Muscle of arm (tissue), 12 donors: ENCODE measurements around the gene SNAI1. TPM values are rescaled to one million over a fixed set of nuclear protein-coding genes. Genes with fewer than 3 reads are reported as not detected.

Experiments
- DNase-seq: peaks from one replicate; pipeline ENCODE4 v3.0.0-alpha.2; 2013
- polyA plus RNA-seq, 12 donors: library from polyadenylated mRNA; unstranded; fragments of 120-200 nt; gene quantifications; one replicate each; pipeline ENCODE4 v1.2.1, GENCODE V29; 2013; ENCODE audit not compliant: insufficient read length in 12 of 12

Gene SNAI1
- polyA plus RNA-seq, 12 donors = 6.4 to 14.5 (median 8.7) TPM; not detected in 1

- DNase-seq = no peak
Observed at GRCh38 chr20:50032955-50033666, 50.3 kb downstream of the SNAI1 start.

GRCh38 chr20:50034567-50035180 is 51.9 kb downstream of the SNAI1 start:
- no peak for DNase-seq

- DNase-seq = no peak
Observed at GRCh38 chr20:50036703-50037102, 53.9 kb downstream of the SNAI1 start.

GRCh38 chr20:50037123-50037522 is 54.3 kb downstream of the SNAI1 start:
- DNase-seq = no peak

GRCh38 chr20:50037575-50037974 is 54.8 kb downstream of the SNAI1 start:
- DNase-seq = no peak

- DNase-seq = no peak
Observed at GRCh38 chr20:50038169-50038568, 55.4 kb downstream of the SNAI1 start.

Other genes with a start within 250 kb of the SNAI1 start
- 1 to 10 TPM in 11 of 12 donors, not detected in 1; 3.9 to 7.5 (median 5.6) TPM for gene SLC9A8, start 170.2 kb upstream of the SNAI1 start, polyA plus RNA-seq
- 1 to 10 TPM in 11 of 12 donors, not detected in 1; 4.8 to 6.8 (median 5.8) TPM for gene SPATA2, start 67.5 kb upstream of the SNAI1 start, polyA plus RNA-seq
- 10 to 100 TPM in 11 of 12 donors, not detected in 1; 34.0 to 56.9 (median 40.4) TPM for gene RNF114, start 46.6 kb upstream of the SNAI1 start, polyA plus RNA-seq
- 100 to 1,000 TPM; 103 to 227 (median 132) TPM for gene UBE2V1, start 130.2 kb downstream of the SNAI1 start, polyA plus RNA-seq
- 10 to 100 TPM in 11 of 12 donors, not detected in 1; 19.9 to 52.3 (median 24.5) TPM for gene PEDS1, start 170.7 kb downstream of the SNAI1 start, polyA plus RNA-seq
- gene CEBPB, start 207.8 kb downstream of the SNAI1 start, polyA plus RNA-seq = 10 to 100 TPM in 1 of 12 donors, 1 to 10 TPM in 10, not detected in 1; 3.9 to 11.5 (median 5.5) TPM